HG02870 (cell line): ENCODE measurements around the gene NTM.

ENCODE experiments used
- ATAC-seq: cut with Tn5 transposase; IDR thresholded peaks from one replicate; pipeline ENCODE4 v1.9.1; 2021; ENCODE audit warnings: mild to moderate bottlenecking, moderate library complexity; ENCODE audit not compliant: unreplicated experiment

NTM gene

DNA sequence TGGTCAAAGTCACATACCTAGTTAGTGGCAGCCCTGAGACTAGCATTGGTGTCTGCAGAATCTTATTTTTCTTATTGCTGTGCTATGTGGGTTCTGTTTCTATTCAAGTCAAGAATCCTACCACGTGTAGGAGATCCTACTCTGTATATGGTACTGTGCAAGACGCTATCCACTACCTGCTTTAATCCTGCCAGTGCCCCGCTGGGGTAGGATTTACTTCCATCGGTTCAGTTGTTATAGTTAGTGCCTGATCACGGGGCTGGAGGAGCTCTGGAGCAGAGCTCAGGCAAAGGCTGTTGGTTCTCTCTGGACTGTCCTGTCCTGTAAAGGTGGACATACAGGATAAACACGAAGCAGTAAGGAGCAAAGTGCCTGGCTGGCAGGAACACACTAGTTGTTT, 167.9 kb downstream of the NTM start:
- ATAC-seq: no peak

DNA sequence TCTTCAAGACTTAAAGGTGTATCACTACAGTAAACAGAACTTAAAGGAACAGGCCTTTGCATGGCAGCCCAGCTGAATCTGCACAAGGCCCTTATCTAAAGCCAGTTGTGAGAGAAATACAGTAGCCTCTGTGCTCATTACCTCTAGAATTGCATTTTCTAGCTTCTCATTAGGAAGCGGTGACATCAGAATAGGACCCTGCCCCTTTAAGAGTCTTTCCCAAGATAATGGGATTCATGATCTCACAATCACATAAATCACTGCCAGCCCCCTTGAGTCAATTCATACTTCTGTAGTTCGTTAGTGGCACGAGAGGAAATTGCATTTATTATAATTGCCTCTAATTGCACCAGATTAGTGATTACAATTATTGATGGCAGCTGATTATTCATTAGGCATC, 170.3 kb downstream of the NTM start:
- no peak for ATAC-seq

DNA sequence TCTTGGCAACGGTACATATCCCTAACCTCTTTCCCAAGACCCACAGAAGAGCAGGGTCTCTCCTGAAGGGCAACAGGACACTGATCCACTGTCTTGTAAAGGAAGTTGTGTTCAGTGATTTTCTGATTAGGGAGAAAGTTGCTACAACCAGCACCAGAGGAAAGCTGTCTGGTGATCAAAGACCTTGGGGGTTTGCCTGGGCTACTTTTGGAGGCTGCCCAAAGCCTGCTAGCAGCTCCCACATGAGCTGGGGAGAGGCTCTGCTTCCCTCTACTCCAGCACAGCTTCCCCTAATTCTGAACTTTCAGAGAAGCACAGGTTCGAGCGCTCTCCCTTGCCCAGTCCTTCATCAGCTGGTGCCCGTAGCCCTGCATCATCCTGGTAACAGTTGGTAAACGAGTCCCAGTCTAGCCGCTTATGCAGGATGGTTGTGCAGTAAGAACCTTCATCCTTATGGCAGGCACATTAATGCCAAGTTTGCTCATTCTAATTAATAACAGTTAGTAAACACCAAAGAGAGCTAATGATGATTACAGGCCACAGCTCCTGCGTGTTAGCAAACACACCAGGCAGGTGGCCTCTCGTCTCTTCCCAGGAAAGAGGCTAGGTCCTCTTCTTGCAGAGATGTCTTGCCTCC, 173.1 kb downstream of the NTM start:
- ATAC-seq: no peak

DNA sequence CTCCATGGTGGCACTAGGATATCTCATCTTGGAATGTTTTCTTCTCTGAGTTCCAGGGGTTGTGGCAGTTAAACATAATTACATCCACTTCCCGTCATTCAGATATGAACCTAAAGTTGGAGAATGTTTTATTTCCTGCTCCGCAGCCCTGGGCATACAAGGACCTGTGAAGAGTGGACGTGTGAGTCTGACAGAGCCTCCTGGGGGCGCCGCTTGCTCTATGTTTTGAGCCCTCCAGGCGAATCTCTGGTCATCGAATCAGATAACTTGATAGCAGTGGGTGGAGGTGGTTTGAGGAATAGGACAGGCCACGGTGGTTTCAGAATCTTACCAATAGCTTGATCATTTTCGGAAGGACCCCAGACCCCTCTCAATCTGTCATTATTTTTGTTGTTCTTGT, 174.2 kb downstream of the NTM start:
- ATAC-seq: no peak

DNA sequence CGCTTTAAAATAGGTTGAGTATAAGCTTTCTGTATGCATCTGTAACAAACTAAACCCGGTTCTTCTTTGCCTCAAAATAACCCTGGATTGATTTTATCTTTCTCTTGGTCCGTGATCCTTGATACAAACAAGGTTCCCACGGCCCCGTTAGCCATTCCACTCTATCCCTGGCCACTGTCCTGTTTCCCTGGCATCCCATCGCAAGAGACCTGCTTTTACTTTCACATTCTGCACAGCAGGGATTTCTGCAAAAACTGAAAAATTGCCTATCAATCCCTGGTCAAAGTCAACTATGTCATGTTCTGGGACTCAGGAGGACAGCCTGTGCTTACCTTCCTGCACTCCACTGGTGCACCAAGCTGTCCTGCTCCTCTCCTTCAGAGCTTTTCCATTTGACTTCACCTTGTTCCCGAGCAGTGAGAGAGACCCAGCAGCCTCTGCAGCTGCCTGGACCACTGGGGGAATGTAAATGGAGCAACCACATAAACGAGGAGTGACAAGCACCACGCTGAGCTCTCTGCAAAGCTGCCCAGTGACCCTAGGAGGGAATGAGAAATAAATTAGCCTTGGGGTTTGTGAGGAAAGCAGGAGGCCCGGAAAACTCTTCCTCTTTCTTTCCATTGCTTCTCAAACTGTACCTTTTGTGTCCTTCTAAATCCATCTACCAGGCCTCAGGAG, 175.9 kb downstream of the NTM start:
- ATAC-seq: no peak

DNA sequence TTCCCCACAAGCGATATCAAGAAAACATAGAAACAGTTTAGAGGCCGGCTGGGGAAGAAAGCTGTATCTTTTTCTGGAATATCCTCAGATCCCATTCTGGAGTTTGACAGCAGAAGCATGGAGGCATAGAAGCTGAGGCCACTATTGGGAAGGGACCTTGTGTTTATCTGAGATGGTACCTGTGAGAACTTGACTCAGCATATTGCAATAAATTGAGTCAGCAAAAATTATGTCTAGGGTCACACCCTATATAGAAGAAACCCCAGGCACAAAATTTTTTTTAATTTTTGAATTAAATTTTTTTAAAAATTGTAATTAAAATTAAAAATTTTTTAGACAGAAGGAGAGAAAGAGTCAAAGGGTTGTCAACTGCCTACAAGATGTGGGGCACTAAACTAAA, 178.7 kb downstream of the NTM start:
- ATAC-seq: no peak

DNA sequence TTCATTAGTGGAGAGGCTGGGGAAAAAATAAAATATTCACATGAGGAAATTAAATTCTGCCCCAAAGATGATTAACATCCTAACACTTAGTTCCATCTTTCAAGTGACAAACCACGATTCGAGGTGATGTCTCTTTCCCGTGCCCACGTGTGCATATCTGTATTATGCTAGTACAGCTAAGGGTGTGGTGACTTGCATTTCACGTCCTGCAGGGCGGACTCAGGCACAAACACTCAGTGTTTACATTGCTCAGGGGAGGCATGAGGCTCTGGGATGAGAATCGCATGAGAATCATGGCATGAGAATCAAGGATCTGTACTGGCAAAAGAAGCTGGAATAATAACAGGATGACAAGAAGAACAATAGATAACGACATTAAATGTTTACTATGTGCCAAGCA, 179.4 kb downstream of the NTM start:
- no peak for ATAC-seq

DNA sequence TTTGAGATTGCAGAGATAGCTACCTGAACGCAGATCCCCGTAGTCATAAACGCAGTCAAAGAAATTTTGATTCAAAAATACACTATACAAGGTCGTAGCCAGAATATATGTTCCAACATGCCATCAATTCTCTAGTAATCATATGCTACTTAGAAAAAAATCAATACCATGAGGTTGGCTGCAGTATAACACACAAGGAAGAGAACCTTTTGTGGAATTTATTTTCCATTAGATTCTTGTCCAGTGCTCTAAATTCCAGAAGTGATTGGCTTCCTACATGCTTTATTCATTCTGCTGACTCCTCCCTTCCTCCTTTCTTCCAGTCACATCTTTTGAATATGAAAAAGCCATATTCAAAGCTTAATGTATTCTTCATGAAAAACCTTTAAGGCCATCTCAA, 189.9 kb downstream of the NTM start:
- no peak for ATAC-seq

DNA sequence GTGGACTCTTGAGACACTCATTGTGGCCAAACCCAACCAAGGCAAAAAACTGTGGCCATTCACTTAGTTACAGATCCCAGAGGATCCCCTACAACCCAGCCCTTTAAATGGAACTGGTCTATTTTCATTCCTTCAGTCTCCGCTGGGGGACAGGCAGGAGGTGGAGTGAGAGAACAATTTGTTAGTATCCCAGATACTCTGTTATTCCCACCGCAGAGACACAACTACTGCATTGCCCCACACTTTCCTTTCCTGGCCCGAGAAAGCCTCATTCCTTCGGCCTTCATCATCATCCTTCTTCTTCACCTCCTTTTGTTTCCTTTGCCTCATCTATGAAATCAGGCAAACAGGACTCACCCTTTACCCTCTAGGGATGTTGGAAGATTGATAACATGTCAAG, 191.1 kb downstream of the NTM start:
- no peak for ATAC-seq

DNA sequence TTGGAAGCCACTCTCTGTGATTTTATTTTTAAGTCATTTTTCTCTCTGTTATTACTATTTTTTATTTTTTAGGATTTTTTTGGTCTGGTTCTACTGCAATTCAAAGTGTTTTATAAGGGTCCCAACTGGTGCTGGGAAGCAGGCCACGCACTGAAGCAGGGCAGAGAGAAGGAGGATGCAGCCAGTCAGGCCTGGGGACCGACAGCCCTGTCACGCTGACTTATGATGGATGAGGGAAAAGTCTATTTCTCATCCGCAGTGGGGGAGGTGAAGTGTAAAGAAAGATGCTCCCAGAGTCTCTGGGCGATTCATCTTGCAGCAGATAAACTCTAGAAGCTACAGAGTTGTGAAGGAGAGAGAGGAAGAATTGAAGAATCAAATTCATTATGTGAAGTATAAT, 191.6 kb downstream of the NTM start:
- ATAC-seq: no peak

DNA sequence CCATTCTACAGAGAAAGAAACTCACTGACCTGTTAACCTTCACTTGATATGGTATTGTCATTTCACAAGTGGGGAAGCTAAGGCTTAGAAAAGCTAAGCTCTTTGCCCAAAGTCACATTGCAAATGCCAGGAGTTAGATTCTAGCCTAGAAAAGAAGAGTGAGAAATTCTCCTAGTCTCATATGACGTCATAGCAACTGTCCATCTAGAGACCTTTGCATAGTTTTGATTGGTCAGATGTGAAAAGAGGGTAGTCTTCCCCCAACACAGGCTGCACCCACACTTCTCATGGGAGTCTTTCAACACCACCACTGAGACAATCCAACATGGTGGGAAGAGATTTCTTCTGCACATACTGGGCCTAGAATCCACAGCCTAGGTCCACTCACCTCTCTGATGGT, 197.9 kb downstream of the NTM start:
- ATAC-seq: no peak

DNA sequence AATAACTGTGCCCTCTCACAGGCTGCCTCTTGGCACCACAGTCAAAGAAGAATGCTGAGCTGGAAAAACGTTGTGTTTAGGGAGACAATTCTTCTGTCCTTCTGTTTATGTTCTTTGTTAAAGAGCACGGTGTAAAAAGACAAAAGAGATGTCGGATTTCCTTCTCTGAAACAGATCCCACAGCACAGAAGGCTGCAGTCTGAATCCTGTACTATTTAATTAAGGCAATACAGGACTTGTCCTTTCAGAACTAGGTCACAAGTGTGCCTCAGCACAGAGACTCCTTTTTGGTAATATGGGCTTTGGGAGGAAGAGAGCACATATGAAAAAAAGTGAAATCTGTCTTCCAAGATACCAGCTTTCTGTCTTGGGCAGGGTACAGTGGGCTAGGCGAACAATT, 201.2 kb downstream of the NTM start:
- no peak for ATAC-seq

DNA sequence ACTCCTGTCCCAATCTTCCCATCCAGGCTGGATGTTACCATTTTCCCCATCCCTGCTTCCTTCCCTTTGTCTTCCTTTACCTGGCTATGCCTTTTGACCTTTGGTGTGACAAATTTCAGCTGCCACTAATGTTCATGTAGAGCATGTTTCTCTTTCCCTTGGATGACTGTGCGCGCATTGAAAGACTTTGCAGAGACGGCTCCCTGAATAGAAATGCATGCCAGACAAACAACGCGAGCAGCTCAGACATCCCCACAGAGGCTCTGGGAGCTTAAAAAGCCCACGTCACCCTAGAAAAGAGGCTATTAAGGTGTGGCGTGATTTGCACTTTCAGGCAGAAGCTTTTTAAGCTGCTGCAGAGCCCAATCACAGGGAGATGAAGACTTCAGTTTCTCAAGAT, 202.0 kb downstream of the NTM start:
- no peak for ATAC-seq

DNA sequence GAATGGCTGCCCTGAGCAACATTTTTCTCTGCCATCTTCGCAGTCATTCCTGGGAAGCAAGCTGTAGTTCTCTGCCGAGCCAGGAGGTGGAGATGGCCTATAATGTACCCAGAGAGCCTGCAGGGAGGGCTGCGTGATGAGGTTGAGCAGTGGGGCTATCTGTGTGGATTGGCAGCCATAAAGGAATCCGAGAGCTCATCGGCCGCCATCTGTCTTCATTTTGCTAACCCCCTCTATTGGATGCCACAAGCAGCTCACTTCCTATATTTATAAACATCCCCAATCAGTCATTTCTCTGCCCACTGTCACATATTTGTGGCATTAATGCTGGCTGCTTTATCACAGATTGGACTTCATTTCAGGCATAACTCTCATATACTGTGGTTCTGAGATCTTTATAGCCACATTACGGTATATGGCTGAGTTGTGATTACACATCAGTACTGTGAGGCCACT, 209.5 kb downstream of the NTM start:
- ATAC-seq: peak; percentile 87

DNA sequence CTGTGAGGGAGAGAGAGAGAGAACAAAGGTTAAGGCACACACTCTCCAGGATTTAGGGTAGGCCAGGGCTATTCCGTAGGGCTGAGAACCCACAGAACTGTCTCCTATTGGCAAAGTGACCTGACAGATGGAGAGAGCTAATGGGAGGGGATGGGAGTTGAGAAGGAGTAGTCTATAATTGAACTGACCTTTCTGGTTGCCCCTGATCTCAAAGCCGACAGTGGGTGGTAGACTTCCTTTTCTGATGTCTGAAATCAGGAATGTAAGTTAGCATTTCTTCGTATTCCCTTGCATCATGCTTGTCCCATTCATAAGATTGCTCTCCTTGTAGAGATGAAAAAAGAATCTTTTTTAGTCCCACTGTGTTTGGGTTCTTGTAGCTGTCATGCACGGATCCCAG, 210.1 kb downstream of the NTM start:
- ATAC-seq: no peak

DNA sequence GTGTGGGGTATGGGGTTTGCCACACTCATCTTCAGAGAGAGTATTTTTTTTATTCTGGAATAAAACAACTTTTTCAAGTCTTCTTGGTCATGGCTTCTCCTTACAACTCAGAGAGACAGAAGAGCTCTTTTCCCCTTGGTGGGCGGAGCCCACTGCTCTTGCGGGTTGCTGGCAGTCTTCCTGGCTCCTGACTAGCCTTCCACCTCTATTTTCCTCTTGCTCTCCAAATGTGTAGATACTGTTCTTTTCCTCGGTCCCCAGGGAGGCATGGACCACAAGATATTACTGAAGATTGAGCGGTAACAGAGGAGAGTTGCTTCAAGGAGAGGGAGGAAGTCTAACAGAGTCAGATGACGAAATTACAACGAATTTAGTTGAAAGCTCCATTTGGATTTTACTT, 210.6 kb downstream of the NTM start:
- no peak for ATAC-seq

DNA sequence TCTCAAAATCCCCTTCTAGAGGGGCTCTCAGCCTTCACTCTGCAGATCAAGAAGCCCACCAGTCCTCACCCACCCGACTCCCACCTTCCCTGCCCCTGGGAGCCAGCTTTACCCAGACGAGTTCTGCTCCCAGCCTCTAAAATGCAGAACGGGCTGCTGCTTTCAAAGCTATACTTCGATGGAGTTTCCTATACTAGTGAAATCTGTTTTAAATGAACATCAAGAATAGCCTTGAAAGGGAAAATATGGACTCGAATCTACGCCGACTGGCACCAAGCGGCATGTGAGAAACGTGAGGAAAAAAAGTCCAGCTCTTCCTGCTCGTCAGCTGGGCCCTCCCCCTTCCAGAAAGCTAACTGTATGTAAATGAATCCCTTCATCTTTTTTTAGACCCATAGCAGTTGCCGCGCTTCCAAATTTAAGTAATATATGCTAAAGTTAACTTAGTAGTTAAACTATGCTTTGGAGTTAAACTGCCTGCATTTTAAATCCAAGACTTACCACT, 211.7 kb downstream of the NTM start:
- ATAC-seq: no peak

DNA sequence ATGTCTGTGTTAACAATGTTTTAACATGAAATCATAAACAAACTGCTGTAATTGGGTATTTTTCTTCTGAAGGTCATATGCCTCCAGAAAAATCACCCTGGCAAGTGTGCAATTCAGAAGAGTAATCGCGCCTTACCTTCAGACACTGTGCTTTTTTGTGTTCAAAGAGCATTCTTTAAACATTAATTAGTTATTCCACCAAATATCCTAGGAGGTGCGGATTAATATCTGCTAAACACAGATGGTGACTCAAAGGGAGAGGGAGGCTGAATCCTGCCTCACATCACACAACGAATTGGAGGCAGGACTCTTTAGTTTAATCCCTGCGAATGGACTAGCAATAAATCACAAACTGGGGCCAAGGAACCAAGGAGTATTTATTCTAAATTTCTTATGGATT, 213.0 kb downstream of the NTM start:
- ATAC-seq: no peak

DNA sequence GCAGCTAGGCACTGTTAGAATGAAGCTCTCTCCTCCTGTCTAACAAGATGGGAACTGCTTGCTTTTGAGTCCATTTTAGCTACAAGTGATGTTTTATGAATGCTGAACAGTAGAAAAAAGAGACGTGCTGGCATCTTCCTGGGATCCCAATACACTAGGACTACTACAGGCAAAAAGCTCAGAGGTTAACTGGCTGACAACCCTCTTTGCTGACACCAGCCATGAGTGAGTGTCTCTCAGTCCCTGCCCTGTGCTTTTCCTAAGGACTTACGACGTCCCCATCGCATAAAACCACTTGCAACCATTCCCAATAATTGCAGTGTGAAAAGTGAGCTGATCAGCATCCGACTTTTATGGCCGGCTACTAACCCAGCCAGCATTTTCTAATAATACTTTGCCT, 213.5 kb downstream of the NTM start:
- ATAC-seq: no peak

DNA sequence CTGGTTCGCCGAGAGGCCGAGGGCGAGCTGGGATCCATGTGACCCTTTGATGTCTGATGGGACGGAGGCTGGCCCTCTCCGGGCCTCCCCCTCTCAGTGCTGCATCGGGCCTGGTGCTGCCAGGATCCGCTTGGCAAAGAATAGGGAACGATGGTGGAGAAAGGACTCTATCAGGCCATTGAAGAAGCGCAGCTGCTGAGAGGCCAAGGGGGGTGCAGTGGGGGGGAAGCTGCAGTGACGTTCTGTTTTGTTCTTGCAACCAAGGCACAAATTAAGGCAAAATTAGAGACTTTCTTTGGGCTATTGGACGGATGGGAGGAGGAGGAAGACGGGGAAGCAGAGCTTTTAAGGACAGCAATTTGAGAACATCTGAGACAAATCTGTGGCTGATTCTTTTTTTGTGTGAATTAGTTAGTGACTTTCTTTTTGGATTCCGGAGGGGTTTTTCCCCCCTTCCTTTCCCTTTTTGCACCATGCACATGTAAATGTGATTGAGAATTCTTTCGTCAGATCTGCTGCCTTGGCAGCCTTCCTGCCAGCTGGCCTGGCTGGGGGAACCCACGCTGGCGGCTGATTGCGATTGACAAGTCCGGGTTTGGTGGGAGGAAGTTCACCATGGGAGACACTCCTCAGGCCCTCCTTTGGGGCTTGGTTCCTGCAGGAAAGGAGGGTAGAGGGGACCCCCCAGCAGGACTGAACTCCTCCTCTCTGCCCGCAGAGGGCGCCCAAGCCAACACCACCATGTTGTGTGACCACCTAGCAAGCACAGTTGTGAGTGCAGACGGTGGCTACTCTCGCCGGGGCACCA, 214.6 kb downstream of the NTM start:
- no peak for ATAC-seq

DNA sequence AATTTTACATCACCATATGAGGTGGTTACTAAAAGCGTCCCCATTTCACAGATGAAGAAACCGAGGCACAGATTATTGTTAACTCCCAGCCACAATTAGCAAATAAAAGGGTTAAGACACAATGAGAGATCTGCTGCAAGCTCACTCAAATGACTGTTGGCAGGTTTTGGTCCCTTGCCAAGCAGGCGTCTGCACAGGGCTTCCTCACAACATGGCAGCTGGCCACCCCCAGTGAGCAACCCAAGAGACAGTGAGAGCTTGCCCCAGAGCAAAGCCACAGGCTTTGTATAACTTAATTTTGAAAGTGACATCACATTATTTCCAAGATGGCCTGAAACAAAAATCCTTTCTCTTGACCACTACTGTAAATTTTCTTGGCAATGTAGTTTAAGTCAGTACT, 217.6 kb downstream of the NTM start:
- ATAC-seq: no peak

DNA sequence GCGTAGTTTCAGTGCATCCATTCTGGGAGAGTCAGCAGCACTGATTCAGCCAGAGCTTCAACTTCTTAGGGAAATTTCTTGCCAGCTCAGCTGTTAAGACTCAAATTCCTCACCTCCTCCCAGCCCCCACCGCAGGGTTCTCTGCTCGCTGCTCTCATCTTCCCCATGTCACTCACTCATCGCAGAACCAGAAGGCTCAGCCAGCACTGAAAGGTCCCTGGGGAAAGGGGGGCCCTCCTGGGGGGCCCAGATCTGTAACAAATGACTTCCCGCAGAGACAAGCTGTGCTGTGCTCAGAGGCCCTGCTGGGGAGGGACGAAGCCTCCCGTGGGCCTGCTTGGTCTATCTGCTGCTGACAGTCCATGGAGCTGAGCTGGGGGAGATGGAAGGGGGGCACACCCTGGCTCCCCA, 220.6 kb downstream of the NTM start:
- ATAC-seq: no peak
